ENCODE results near the gene SPOCK2.
"Not testable (repeated sequence)": the region's sequence is repeated elsewhere in the genome, so short reads cannot be mapped to it uniquely, and the experiment has no call there.

Gene SPOCK2

GRCh38 chr10:72043016-72043834 is 45.1 kb downstream of the SPOCK2 start:
- Histone ChIP-seq H3K4me1 (ENCODE audit: insufficient read depth, low read length) (peaks cover 5% of the 10 kb centered on the region), H3K9ac (ENCODE audit: low read length) (no peak overlapping the region), H3K4me3 (ENCODE audit: low read depth in 1 of 2, low read length in 2 of 2) (no peak overlapping the region), H3K36me3 (ENCODE audit: insufficient read depth, low read length) (no peaks in the 10 kb centered on the region), H3K27ac (ENCODE audit: low read depth, low read length) (no peak overlapping the region), H3K27me3 (ENCODE audit: control insufficient read depth in 1 of 2, insufficient read depth in 2 of 2, low read length in 2 of 2) (no peaks in the 10 kb centered on the region), H3K9me3 (ENCODE audit: low read length) (no peaks in the 10 kb centered on the region)

DNA sequence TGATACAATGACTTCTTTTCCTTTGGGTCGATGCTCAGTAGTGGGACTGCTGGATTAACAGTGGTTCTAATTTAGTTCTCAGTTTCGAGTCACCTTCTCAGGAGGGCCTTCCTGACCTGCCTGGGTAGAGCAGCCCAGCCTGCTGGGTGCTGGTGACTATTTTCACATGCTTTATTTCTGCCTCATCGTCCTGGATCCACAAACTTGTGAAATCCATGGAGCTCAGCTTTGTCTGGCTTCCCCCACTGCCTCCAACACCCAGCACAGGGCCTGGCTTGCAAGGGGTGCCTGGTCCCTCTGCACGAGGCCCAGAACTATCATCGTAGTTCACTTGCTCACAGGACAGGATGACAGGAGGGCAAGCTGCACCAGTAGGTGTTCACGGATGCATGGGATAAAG is 46.9 kb downstream of the SPOCK2 start:
- H3K27ac ChIP-seq (ENCODE audit: low read depth, low read length): no peak overlapping the region

DNA sequence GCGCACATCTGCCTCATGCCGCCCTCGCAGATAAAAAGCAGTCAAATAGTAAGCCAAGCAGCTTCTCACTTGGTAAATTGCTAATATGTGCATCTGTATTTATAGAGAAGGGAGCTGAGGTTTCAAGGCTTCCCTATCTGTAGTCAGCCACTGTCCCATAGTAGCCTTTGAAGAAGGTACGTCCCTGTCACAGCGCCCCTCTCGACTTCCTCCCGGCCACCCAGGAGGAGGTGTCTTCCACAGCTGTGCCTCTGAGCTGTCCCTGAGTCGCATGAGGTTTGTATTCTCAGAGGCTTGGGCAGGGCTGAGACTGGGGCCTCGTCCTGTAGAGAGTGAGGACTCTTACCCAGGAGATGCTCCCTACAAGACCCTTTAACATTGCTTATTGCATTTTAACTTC is 49.0 kb downstream of the SPOCK2 start:
- Histone ChIP-seq H3K27me3 (ENCODE audit: control insufficient read depth in 1 of 2, insufficient read depth in 2 of 2, low read length in 2 of 2) (no peaks in the 10 kb centered on the region), H3K4me3 (ENCODE audit: low read depth in 1 of 2, low read length in 2 of 2) (no peak overlapping the region), H3K4me1 (ENCODE audit: insufficient read depth, low read length) (peaks cover 2% of the 10 kb centered on the region), H3K36me3 (ENCODE audit: insufficient read depth, low read length) (no peaks in the 10 kb centered on the region), H3K9ac (ENCODE audit: low read length) (no peak overlapping the region), H3K9me3 (ENCODE audit: low read length) (no peaks in the 10 kb centered on the region), H3K27ac (ENCODE audit: low read depth, low read length) (no peak overlapping the region)

More for the DNA sequence above, 46.9 kb downstream of the SPOCK2 start:
- Histone ChIP-seq H3K4me3 (ENCODE audit: low read depth in 1 of 2, low read length in 2 of 2) (no peak overlapping the region), H3K9ac (ENCODE audit: low read length) (no peak overlapping the region), H3K4me1 (ENCODE audit: insufficient read depth, low read length) (peaks cover 5% of the 10 kb centered on the region), H3K27me3 (ENCODE audit: control insufficient read depth in 1 of 2, insufficient read depth in 2 of 2, low read length in 2 of 2) (no peaks in the 10 kb centered on the region), H3K9me3 (ENCODE audit: low read length) (no peaks in the 10 kb centered on the region), H3K36me3 (ENCODE audit: insufficient read depth, low read length) (no peaks in the 10 kb centered on the region)

DNA sequence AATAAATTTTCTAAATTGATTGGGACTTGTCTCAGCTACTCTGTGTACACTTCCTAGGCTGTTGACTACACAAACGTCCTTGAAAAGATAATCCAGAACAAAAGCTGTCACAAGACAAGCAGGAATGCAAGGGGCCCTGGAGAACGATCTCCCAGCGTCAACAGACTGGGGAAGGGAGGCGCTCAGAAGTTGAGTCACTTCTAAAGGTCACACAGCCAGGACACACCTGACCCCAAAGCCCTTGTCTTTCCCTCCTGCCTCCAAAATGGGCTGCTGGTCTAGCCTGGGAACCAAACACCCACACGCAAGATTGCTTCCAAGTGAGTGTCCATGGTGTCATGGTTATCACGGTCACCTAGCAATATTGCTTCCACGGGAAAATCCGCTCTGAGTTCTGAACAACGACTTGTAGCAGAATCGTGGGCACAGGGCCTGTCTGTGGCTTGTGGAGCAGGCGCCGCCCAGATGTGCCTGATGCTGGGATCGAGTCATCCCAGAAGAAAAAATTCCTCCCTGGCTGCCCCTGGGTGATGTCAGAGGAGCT is 49.8 kb downstream of the SPOCK2 start:
- no peak overlapping the region for H3K27ac ChIP-seq (ENCODE audit: low read depth, low read length)
- H3K9ac ChIP-seq (ENCODE audit: low read length): no peak overlapping the region
- no peaks in the 10 kb centered on the region for H3K27me3 ChIP-seq (ENCODE audit: control insufficient read depth in 1 of 2, insufficient read depth in 2 of 2, low read length in 2 of 2)
- H3K4me3 ChIP-seq (ENCODE audit: low read depth in 1 of 2, low read length in 2 of 2): no peak overlapping the region
- no peaks in the 10 kb centered on the region for H3K36me3 ChIP-seq (ENCODE audit: insufficient read depth, low read length)
- H3K9me3 ChIP-seq (ENCODE audit: low read length): no peaks in the 10 kb centered on the region
- no peaks in the 10 kb centered on the region for H3K4me1 ChIP-seq (ENCODE audit: insufficient read depth, low read length)

- no peaks in the 10 kb centered on the region for H3K27me3 ChIP-seq (ENCODE audit: control insufficient read depth in 1 of 2, insufficient read depth in 2 of 2, low read length in 2 of 2)
- no peaks in the 10 kb centered on the region for H3K4me1 ChIP-seq (ENCODE audit: insufficient read depth, low read length)
- no peaks in the 10 kb centered on the region for H3K9me3 ChIP-seq (ENCODE audit: low read length)
- no peak overlapping the region for H3K9ac ChIP-seq (ENCODE audit: low read length)
- no peaks in the 10 kb centered on the region for H3K36me3 ChIP-seq (ENCODE audit: insufficient read depth, low read length)
- no peak overlapping the region for H3K4me3 ChIP-seq (ENCODE audit: low read depth in 1 of 2, low read length in 2 of 2)
- H3K27ac ChIP-seq (ENCODE audit: low read depth, low read length): no peak overlapping the region
These were observed 50.5 kb downstream of the SPOCK2 start for GRCh38 chr10:72037811-72038210.

GRCh38 chr10:72037266-72037665 is 51.1 kb downstream of the SPOCK2 start:
- Histone ChIP-seq H3K27ac (ENCODE audit: low read depth, low read length) (no peak overlapping the region), H3K27me3 (ENCODE audit: control insufficient read depth in 1 of 2, insufficient read depth in 2 of 2, low read length in 2 of 2) (no peaks in the 10 kb centered on the region), H3K9ac (ENCODE audit: low read length) (no peak overlapping the region), H3K4me1 (ENCODE audit: insufficient read depth, low read length) (no peaks in the 10 kb centered on the region), H3K4me3 (ENCODE audit: low read depth in 1 of 2, low read length in 2 of 2) (no peak overlapping the region), H3K9me3 (ENCODE audit: low read length) (no peaks in the 10 kb centered on the region), H3K36me3 (ENCODE audit: insufficient read depth, low read length) (no peaks in the 10 kb centered on the region)

DNA sequence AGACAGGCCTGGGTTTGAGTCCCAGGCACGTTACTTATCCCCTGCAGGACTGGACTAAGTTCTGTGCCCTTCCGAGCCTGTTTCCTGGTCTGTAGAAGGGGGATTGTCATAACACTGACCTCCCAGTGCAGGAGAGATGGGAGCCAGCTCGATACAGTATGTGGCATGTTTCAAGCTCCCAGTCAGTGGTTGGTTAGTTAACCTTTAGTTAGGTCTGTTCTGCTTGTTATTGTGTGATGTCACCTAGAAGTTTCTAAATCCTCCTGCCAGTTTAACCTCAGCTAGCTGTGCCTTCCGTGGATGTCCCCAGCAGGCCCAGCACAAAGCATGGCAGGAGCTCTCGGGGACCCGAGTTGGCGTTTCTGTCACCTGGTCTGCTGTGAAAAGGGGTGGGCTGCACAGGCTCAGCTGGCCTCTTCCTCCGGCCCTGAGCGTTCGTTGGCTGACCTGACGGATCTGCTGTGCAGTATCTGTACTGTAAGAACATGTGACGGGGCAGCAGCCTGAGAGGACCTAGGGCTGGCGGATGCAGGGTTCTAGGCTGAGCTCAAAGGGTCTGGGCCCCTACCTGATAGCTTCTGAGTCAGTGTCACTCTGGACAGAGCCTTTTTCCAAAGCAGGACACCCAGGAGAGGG is 53.0 kb downstream of the SPOCK2 start:
- Histone ChIP-seq H3K27me3 (ENCODE audit: control insufficient read depth in 1 of 2, insufficient read depth in 2 of 2, low read length in 2 of 2) (no peaks in the 10 kb centered on the region), H3K9ac (ENCODE audit: low read length) (no peak overlapping the region)

GRCh38 chr10:72034761-72035160 is 53.6 kb downstream of the SPOCK2 start:
- Histone ChIP-seq H3K9me3 (ENCODE audit: low read length) (no peaks in the 10 kb centered on the region), H3K27me3 (ENCODE audit: control insufficient read depth in 1 of 2, insufficient read depth in 2 of 2, low read length in 2 of 2) (no peaks in the 10 kb centered on the region), H3K9ac (ENCODE audit: low read length) (no peak overlapping the region), H3K4me3 (ENCODE audit: low read depth in 1 of 2, low read length in 2 of 2) (no peak overlapping the region), H3K4me1 (ENCODE audit: insufficient read depth, low read length) (no peaks in the 10 kb centered on the region), H3K36me3 (ENCODE audit: insufficient read depth, low read length) (no peaks in the 10 kb centered on the region), H3K27ac (ENCODE audit: low read depth, low read length) (no peak overlapping the region)

More for the DNA sequence above, 53.0 kb downstream of the SPOCK2 start:
- Histone ChIP-seq H3K4me3 (ENCODE audit: low read depth in 1 of 2, low read length in 2 of 2) (no peak overlapping the region), H3K36me3 (ENCODE audit: insufficient read depth, low read length) (no peaks in the 10 kb centered on the region), H3K9me3 (ENCODE audit: low read length) (no peaks in the 10 kb centered on the region), H3K27ac (ENCODE audit: low read depth, low read length) (no peak overlapping the region), H3K4me1 (ENCODE audit: insufficient read depth, low read length) (no peaks in the 10 kb centered on the region)

GRCh38 chr10:72034040-72034499 is 54.3 kb downstream of the SPOCK2 start:
- Histone ChIP-seq H3K27ac (ENCODE audit: low read depth, low read length) (no peak overlapping the region), H3K4me1 (ENCODE audit: insufficient read depth, low read length) (no peaks in the 10 kb centered on the region), H3K36me3 (ENCODE audit: insufficient read depth, low read length) (no peaks in the 10 kb centered on the region), H3K9me3 (ENCODE audit: low read length) (no peaks in the 10 kb centered on the region), H3K27me3 (ENCODE audit: control insufficient read depth in 1 of 2, insufficient read depth in 2 of 2, low read length in 2 of 2) (no peaks in the 10 kb centered on the region), H3K4me3 (ENCODE audit: low read depth in 1 of 2, low read length in 2 of 2) (no peak overlapping the region), H3K9ac (ENCODE audit: low read length) (no peak overlapping the region)

- not testable (repeated sequence) for H3K4me3 ChIP-seq (ENCODE audit: low read depth in 1 of 2, low read length in 2 of 2); H3K4me1 ChIP-seq (ENCODE audit: insufficient read depth, low read length); H3K36me3 ChIP-seq (ENCODE audit: insufficient read depth, low read length); H3K9me3 ChIP-seq (ENCODE audit: low read length); H3K27me3 ChIP-seq (ENCODE audit: control insufficient read depth in 1 of 2, insufficient read depth in 2 of 2, low read length in 2 of 2); H3K27ac ChIP-seq (ENCODE audit: low read depth, low read length); H3K9ac ChIP-seq (ENCODE audit: low read length)
These were observed 55.8 kb downstream of the SPOCK2 start for GRCh38 chr10:72032409-72033162.

DNA sequence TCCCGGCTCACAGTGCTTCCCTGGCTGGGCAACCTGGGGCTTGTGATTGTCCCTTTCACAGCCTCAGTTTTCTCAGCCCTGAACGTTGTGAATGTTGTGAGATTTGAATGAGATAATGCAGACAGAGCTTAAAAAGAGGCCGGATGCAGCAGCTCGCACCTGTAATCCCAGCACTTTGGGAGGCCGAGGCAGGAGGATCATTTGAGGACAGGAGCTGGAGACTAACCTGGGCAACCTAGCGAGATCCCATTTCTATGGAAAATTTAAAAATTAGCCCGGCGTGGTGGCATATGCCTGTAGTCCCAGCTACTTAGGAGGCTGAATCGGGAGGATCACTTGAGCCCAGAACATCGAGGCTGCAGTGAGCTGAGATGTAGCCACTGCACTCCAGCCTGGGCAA is 56.6 kb downstream of the SPOCK2 start:
- H3K9ac ChIP-seq (ENCODE audit: low read length): no peak overlapping the region
- H3K36me3 ChIP-seq (ENCODE audit: insufficient read depth, low read length): no peaks in the 10 kb centered on the region
- no peak overlapping the region for H3K4me3 ChIP-seq (ENCODE audit: low read depth in 1 of 2, low read length in 2 of 2)
- no peaks in the 10 kb centered on the region for H3K27me3 ChIP-seq (ENCODE audit: control insufficient read depth in 1 of 2, insufficient read depth in 2 of 2, low read length in 2 of 2)
- H3K9me3 ChIP-seq (ENCODE audit: low read length): no peaks in the 10 kb centered on the region
- no peak overlapping the region for H3K27ac ChIP-seq (ENCODE audit: low read depth, low read length)
- no peaks in the 10 kb centered on the region for H3K4me1 ChIP-seq (ENCODE audit: insufficient read depth, low read length)
